T-helper 9 cell (primary cell): ENCODE results near the gene NCL.
"Not testable (repeated sequence)": the region's sequence is repeated elsewhere in the genome, so short reads cannot be mapped to it uniquely, and the experiment has no call there.

ENCODE experiments used
- DNase-seq: peaks from one replicate; pipeline ENCODE4 v3.0.0-alpha.2; 2020

The NCL gene

DNA sequence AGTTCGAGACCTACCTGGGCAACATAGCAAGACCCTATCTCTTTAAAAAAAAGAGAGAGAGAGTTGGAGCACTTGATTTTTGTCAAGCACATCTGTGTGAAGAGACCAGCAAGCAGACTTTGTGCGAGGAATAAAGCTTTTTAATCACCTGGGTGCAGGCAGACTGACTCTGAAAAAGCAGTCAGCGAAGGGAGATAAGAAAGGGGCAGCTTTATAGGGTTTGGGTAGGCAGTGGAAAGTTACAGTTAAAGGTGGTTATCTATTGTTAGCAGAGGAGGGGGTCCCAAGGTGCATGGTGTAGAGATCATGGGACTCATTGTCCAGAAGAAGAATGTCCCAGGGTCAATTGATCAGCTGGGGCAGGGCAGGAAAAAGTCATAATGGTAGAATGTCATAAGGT is 34.4 kb downstream of the NCL start:
- no peak for DNase-seq

DNA sequence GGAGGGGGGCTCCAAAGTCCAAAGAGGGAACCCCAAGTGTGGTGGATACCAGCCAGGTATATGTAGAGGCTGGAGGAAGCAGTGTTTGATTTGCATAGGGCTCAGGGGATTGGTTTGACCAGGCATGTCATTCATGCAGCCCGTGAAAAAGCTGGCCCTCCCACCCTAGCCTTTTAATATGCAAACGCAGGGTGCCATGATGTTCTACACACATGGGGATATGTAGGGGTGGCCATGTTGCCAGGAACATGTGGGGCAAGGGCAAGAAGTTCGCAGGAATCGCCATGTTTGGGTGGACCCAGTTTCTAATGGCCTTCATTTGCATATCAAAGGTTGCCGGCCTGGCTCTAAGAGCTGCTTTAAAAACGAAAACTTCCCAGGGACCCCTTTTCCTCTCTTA is 35.1 kb downstream of the NCL start:
- DNase-seq, result no peak

DNA sequence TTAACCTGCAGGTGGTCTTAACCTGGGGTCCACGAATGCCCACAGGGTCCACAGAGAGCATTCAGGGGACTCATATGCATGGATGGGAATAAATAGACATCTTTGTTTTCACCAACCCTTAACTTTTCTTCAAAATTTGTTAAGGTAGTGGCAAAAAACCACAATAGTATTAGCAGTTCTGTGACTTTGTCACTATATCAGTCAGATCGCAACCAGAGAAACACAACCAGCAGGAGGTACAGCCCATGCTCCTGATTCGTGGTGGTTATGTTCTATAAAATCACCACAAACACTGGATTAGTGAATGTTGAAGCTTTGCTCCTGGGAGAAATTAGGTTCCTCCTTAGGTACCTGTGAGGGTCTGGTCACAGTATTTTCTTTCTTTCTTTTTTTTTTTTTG is 37.2 kb downstream of the NCL start:
- DNase-seq, result no peak

DNA sequence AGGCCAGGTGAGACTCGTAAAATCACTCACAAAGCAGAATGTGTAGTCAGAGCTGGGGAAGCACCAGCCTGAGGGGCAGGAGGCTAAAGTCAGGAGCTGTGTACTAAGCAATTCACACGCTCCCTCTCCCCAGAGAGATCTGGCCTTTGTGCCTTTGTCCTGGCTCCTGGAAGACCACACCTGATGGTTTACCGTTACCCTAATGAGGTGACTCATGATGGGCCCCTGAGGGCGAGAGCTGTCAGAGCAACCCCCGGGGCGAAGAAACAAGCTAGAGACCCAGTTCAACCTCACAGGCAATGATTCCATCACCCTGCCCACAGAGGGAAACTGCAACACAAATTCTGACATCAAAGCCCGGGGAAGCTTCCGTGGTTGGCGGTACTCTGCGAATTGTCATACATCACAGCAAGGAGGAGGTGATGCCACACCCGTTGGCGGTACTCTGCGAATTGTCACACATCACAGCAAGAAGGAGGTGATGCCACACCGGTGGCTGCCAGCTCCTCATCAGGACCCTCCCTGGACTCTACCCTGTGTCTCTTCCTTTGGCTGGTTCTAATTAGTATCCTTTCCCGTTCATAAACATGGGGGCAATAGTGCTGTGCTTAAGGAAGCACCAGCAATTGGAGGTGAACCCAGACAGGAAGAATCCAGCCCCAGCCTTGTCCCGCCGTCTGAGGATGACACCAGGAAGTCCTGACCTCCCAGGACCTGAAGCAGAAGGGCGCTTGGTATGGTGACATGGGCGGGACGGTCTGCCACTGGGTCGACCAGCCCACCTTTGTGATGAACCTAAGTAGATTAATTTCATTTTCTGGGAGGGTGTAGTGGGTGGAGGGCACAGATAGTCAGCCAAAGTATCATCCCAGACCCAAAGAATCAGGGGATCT is 38.2 kb downstream of the NCL start:
- peak; percentile 62 for DNase-seq

DNA sequence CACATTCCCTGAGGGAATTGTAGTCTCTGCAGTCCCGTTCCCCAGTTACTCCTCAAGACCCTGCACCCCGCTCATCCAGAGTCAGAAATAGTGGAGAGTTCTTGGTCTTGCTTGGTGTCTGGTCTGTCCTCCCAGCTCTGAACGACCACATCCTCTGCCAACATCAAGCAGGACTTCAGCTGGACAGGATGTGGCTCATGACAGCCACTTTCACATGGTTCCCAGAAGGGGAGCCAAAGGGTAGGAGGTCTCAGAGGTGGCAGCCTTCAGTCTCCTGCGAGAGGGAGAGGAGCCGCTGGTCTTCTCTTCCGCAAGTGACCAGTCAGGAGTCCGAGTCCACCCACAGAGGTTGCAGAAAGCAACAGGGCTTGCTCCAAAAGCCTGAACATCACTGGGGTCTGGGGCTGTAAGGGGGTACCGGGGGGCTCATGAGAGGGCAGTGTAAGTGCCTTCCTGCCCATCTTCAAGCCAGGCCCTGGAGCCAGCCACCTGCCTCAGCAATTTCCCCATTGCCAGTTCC is 38.9 kb downstream of the NCL start:
- DNase-seq, result no peak

DNA sequence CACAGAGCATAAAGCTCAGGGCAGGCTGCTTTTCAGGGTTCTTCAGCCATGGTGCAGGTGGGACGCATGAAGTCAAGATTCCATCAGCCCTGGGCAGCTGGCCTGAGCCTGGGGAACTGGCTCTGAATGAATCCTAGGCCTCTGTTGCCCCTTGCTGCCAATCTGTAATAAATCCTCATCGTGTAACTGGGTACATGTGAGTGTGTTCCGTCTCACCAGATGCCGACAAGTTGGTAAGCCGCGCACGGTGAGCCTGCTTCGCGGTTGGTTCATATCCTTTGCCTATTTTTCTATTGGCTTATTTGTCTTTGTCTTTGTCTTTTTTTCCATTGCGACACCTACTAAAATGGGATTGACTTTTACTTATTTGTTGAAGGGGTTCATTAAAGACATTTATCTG is 41.1 kb downstream of the NCL start:
- DNase-seq, result no peak

DNA sequence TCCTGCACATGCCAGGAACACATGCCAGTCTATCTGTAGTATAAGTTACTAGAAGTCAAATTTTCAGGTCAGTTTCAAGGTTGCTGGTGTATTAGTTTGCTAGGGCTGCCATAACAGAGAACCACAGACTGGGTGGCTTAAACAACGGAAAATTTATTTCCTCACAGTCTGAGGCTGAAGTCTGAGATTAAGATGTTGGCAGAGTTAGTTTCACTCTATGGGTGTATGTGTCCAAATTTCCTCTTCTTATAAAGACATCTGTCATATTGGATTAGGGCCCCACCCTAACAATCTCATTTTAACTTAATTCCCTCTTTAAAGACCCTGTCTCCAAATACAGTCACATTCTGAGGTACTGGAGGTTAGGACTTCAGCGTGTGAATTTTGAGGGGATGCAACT is 42.2 kb downstream of the NCL start:
- no peak for DNase-seq

DNA sequence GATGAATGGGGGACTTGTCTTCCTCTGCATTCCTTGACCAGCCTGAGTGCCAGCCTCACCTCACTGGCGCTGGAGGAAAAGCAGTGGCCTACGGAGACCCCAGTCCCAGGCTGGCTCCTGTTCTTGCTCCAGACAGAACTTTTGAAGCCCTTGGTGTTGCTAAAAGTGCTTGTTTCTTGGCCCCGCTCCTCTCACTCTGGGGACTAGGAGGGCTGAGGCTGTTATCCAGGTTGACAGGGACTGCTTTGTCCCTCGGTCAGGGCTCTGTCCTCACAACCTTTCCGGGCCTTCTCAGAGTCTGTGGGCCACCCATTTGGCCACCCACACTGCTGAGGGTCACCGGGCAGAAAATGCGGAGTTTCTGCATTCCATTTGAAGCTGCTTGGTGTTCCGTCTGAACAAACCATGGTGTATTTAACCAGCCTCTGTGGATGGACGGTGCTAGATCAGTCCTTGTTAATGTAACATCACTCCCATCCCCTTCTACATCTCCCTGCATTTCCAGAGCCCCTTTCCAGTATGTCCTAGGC is 43.2 kb downstream of the NCL start:
- DNase-seq, result no peak

DNA sequence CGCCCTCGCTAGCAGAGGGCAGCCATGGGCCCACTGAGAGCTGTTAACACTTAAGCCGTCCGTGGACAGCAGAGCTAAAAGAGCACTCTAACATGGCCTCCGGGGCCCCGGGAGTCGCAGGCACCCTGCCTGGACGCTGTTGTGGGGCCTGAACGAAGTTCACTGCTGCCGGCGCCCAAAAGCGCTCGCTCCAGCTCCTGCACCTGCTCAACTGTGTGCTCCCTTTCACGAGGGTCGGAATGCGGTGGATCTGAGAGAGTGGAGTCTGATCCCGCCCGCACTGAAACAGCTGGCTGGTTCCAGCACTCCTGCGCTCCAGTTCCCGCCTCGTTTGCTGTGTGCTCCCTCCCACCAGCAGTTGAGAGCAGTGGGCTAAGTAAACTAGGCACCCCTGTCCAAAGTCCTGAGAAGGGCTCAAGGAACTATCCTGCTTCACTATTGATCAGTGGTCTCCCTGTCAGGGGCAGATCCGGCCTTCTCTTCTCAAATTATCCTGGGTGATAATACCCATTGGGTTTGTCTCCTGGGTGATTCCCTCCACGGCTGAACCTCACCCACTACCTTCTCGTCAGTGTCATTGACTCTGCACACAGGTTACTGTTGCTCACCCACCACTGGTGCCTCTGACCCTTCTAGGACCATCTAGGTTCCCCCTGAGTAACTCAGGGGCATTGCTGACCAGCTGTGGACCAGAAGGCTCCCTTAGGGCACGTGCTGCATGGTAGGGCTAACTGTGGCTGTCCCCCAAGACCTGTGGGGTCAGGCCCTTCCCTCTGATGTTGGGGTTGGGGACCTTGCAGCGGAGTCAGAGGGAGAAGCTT is 45.3 kb downstream of the NCL start:
- no peak for DNase-seq

DNA sequence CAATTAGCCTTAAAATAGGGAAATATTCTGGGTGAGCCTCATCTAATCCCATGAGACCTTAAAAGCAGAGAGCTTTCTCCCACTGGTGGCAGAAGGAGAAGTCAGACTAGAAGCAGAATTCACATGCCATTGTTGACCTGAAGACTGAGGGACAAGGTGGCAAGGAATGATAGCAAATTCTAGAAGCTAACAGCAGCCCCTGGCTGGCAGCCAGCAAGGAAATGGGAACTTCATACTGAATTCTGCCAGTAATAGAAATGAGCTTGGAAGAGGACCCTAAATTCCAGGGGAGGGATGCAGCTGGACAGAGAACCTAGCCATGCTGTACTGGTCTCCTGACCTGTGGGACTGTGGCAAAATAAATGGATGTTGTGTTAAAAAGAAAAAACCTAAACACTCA is 49.3 kb downstream of the NCL start:
- no peak for DNase-seq

DNA sequence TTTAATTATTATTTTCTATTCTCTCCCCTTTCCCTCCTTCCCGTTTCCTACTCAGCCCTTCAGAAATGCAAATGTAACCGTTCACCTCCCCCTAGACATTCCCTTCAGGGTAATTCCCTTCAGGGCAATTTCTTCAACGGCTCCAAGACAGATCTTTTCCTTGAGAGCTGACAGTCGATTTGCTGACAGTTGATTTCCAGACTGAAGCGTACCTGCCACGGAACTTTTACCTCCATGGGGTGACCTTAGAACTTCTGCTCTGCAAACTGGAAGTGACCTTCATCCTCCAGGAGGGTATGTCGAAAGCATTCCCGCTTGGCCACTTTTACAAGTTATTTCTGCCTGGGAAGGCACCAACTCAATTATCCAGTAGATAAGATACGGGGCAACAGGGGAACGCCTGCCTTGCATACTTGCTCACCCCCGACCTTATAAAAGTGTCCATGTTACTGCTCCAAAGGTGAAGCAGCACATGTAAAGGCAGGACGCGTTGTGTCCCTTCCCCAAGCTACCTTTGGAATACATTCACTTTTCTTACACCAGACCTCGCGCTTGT is 50.3 kb downstream of the NCL start:
- no peak for DNase-seq

DNA sequence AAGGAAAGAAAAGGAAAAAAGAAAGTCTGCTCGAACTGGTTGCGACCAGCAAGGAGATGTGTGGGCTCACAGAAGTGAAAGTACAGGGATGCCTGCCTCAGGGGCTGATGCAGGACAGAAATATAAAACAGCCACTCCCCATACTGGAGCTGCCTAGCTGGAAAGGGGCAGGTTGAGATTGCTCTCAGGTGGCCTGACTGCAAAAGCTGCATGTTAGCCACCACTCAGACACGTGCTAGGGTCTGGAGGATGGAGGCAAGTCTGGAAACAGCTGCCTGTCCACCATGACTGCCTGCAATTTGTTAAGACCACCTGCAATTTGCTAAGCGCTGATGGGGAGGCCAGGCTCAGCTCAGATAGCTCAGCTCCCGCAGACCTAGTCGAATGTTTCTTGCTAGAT is 50.8 kb downstream of the NCL start:
- no peak for DNase-seq

DNA sequence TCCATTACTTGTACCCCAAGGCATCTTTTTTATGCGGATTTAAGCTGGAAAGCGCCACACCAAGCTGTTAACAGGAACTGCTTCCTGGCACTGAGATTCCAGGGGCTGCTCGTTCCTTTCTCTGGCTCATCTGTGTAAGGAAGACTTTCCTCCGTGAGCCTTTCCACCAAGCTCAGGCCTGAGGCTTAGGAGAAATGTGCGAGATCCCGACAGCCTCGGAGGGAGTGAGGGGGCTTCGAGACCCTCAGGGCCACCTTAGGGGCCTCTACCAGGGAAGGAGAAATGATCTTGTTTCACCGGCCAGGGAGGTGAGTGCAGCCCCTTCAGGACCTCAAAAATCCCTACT is 51.7 kb downstream of the NCL start:
- DNase-seq, result no peak

DNA sequence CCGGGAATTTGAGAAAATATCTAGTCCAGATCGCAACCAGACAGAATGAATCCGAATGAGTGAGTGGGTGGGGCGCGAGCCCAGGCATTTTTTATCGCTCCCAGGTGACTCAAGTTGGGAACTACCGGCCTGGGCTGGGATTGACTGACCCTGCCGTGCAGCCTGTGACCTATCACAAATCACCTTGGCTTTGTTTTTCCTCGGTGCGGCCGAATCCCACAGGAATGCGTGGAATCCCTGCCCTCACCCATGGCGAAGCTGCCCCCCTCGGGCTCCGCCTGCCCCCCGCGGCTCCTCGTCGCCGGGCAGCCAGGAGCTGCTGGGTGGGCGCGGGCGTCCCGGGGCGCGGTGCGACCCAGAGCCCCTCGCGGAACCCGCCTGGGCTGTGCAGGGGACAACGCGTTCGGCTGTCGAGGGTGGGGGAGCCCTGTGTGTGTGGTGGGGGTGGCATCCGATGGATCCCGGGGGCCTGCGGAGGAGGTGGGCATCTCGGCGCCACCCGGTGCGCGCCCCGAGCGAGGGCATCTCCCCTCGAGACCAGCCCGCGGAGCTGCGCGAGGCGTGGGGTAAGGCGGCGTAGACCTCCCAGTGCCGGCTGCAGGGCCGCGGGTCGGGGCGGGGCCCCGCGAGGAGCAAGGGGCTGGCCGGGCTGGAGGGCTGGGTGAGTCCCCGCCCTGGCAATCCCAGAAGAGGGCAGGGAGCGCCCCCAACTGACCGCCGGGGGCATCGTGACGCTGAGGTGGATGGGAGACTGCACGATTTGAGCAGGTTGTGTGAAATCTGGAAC is 52.3 kb downstream of the NCL start:
- DNase-seq, result peak; percentile 47

DNA sequence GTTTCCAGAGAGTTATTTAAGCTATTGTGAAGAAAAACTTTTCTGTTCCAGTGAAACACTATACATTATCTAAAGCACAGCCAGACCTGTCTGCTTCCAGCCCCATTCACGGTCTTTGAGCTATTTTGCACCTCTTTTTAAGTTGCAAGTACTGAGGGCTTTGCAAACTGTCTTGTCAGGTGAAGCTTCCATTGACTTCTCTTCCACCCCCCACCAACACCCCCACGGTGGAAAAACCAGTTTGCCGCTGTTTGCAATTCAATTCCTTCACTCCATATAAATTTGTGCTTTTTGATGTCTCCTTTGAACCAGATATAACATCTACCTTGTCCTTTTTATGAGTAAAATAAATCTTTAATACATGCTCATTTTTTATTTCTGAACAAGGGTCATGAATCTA is 53.0 kb downstream of the NCL start:
- DNase-seq, result no peak

DNA sequence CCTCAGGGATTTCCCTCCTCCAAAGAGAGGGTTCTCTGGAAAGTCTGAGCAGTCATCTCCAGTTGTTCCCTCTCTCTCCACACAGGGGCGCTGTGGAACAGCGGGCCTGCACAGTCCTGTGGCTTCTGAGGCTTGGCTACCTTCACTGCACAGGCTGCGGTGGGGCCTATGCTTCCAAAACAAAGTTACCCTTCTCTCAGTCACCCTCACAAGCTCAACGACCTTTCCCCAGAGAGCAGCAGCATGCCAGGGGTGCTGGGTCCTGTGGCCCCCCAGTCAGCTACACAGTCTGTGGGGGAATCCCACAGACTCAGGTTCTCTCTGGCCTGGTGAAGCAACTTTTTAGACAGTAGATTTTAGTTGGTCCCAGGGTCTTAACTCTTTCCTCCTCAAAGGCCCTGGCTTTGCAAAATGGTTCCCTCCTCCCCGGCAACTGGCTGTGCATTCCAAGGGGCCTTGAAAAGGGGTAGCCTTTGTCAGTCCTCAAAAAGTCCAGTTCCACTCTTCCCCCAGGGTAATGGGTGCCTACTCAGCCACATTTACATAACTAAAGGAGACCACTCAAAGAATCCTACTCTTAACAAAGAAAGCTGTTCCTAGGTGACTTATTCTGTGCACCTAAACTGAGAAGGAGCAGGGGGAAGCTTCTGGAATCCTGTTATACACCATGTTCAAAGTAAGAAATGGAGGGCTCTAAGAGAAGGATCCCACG is 53.8 kb downstream of the NCL start:
- no peak for DNase-seq

DNA sequence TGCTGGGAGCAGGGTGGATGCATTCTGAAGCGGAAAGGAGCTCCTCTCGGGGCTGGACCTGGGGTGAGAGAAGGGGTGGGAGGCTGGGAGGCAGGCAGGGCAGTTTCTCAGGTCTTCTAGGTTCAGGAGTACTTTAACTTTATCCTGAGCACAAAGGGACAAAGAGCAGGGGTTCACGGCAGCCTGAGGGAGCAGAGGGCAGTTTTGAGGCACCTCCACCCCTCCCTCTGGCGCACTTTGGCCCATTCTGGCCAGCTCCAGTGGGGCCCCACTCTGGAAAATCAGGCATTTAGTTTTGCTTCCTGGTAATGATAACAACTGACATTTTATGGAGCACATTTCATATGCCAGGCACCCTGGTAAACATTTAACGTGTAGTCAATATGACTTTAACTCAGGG is 54.5 kb downstream of the NCL start:
- DNase-seq, result no peak

DNA sequence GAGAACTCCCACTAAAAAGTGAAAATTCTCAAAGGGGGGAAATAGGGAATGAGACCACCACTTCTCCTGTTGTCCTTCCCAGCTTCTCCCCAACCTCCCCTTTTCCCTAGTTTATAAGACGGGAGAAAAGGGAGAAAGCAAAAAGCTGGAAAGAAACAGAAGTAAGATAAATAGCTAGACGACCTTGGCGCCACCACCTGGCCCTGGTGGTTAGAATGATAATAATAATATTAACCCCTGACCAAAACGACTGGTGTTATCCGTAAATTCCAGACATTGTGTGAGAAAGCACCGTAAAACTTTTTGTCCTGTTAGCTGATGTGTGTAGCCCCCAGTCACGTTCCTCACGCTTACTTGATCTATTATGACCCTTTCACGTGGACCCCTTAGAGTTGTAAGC is 56.0 kb downstream of the NCL start:
- not testable (repeated sequence) for DNase-seq

DNA sequence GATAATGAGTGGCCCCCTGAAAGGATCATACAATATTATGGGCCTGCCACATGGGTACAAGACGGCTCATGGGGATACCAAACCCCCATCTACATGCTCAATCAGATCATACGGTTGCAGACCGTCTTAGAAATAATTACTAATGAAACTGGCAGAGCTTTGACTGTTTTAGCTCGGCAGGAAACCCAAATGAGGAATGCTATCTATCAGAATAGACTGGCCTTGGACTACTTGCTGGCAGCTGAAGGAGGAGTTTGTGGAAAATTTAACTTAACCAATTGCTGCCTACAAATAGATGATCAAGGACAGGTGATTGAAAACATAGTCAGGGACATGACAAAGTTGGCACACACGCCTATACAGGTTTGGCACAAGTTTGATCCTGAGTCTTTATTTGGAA is 56.6 kb downstream of the NCL start:
- not testable (repeated sequence) for DNase-seq

DNA sequence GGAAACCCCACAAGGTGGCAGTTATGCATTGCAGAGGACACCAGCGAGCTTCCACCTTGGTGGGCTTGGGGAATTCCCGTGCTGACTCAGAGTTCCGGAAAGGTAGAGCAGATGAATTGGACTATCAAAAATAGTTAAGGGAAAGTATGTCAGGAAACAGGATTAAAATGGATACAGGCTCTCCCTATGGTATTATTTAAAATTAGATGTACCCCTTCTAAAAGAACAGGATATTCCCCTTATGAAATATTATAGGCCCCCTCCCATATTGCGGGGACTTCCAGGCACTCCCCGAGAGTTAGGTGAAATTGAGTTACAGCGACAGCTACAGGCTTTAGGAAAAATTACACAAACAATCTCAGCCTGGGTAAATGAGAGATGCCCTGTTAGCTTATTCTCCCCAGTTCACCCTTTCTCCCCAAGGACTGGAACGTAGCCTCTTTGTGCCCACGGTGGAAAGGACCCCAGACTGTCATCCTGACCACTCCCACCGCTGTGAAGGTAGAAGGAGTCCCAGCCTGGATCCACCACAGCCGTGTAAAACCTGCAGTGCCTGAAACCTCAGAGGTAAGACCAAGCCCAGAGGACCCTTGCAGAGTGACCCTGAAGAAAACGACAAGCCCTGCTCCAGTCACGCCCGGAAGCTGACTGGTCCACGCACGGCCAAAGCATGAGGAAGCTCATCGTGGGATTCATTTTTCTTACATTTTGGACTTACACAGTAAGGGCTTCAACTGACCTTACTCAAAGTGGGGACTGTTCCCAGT is 58.5 kb downstream of the NCL start:
- DNase-seq, result not testable (repeated sequence)

DNA sequence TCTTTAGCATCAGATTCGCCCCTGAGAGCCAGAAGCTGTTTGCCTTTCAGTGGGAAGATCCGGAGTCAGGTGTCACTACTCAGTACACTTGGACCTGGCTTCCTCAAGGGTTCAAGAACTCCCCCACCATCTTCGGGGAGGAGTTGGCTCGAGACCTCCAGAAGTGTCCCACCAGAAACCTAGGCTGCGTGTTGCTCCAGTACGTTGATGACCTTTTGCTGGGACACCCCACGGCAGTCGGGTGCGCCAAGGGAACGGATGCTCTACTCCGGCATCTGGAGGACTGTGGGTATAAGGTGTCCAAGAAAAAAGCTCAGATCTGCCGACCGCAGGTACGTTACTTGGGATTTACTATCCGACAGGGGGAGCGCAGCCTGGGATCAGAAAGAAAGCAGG is 60.1 kb downstream of the NCL start:
- DNase-seq, result not testable (repeated sequence)
